Measurements from ENCODE around the gene NELFB. TPM values are rescaled to one million over a fixed set of nuclear protein-coding genes. Genes with fewer than 3 reads are reported as not detected.

Gene NELFB
- total and polyA plus RNA-seq, 9 of the 15 experiments (the other 6 are each of a cell fraction or from before 2014, with no cell fraction given), result 0.24 to 84.0 (median 29.7) TPM

GRCh38 chr9:137316012-137316981, 61.2 kb downstream of the NELFB start (continued):
- no peak for TF ChIP-seq ATF4 (CRISPR knock-in tag; IDR thresholded peaks at IDR 0.05)
- TF ChIP-seq BRD9 (IDR thresholded peaks at IDR 0.05; ENCODE audit: low read depth, partially characterized antibody), result no peak
- TF ChIP-seq SIN3B (IDR thresholded peaks at IDR 0.05; ENCODE audit: low read depth), result 0 out of 2 replicates have a peak, but pooled peaks have one; percentile 8
- TF ChIP-seq FOSL1 (tag; conservative IDR thresholded peaks at IDR 0.05), result no peak
- TF ChIP-seq MXD1 (CRISPR knock-in tag; IDR thresholded peaks at IDR 0.05; ENCODE audit: borderline replicate concordance, poor library complexity, severe bottlenecking), result no peak
- peak; percentile 75; the same call in 1 of the 2 replicates for TF ChIP-seq RB1 (IDR thresholded peaks at IDR 0.05; ENCODE audit: low read depth)
- no peak for TF ChIP-seq MITF (IDR thresholded peaks at IDR 0.05)
- no peak for TF ChIP-seq CHCHD3 (CRISPR knock-in tag; IDR thresholded peaks at IDR 0.05)
- no peak for TF ChIP-seq ATF2 (CRISPR knock-in tag; IDR thresholded peaks at IDR 0.05)
- peak; percentile 70 for TF ChIP-seq MYC (IDR thresholded peaks at IDR 0.05; ENCODE audit: low read depth, low read length)
- TF ChIP-seq MYC (CRISPR knock-in tag; IDR thresholded peaks at IDR 0.05; ENCODE audit: borderline replicate concordance, low read depth), result peak; percentile 68; the same call in 1 of the 2 replicates
- TF ChIP-seq CTCFL (IDR thresholded peaks at IDR 0.05; ENCODE audit: borderline replicate concordance, insufficient read depth, low read depth, low read length, poor library complexity, severe bottlenecking), result no peak
- TF ChIP-seq ZBTB11 (CRISPR knock-in tag; IDR thresholded peaks at IDR 0.05), result no peak
